ENCODE measurements around the gene OR56A4.
"Not testable (repeated sequence)": the region's sequence is repeated elsewhere in the genome, so short reads cannot be mapped to it uniquely, and the experiment has no call there.

OR56A4 gene

GRCh38 chr11:5967708-5968107, 39.0 kb downstream of the OR56A4 start:
- H3K9ac ChIP-seq (ENCODE audit: low read length), result no peak overlapping the region
- no peaks in the 10 kb centered on the region for H4K20me1 ChIP-seq (ENCODE audit: low read depth, low read length)
- no peak overlapping the region for H2AFZ ChIP-seq (ENCODE audit: low read depth, low read length, severe bottlenecking)
- no peak for TF ChIP-seq CTCF (IDR thresholded peaks at IDR 0.05; ENCODE audit: insufficient read depth, low read length, poor library complexity, severe bottlenecking)
- TF ChIP-seq EZH2phosphoT487 (conservative IDR thresholded peaks at IDR 0.05; ENCODE audit: low read length), result no peak
- H3K4me3 ChIP-seq (ENCODE audit: insufficient read depth, low read length, poor library complexity, severe bottlenecking), result no peak overlapping the region
- H3K27me3 ChIP-seq (ENCODE audit: low read length), result no peaks in the 10 kb centered on the region
- H3K36me3 ChIP-seq (ENCODE audit: low read length), result no peaks in the 10 kb centered on the region
- no peaks in the 10 kb centered on the region for H3K79me2 ChIP-seq (ENCODE audit: insufficient read depth, low read length)
- no peak overlapping the region for H3K27ac ChIP-seq (ENCODE audit: low read depth, low read length)
- H3K4me2 ChIP-seq (ENCODE audit: low read depth, low read length, poor library complexity, severe bottlenecking), result no peak overlapping the region
- peaks cover 4% of the 10 kb centered on the region; the same call in 1 of the 2 replicates for H3K9me2 ChIP-seq (replicated peaks; ENCODE audit: insufficient read depth, low read length)
- H3F3A ChIP-seq (ENCODE audit: insufficient read depth), result no peaks in the 10 kb centered on the region
- no peaks in the 10 kb centered on the region for H3K9me3 ChIP-seq (ENCODE audit: insufficient read depth, low read length)

GRCh38 chr11:5966958-5967357, 39.8 kb downstream of the OR56A4 start:
- H3K27me3 ChIP-seq (ENCODE audit: low read length), result no peaks in the 10 kb centered on the region
- peaks cover 4% of the 10 kb centered on the region; the same call in 1 of the 2 replicates for H3K9me2 ChIP-seq (replicated peaks; ENCODE audit: insufficient read depth, low read length)
- no peak overlapping the region for H3K4me2 ChIP-seq (ENCODE audit: low read depth, low read length, poor library complexity, severe bottlenecking)
- H3F3A ChIP-seq (ENCODE audit: insufficient read depth), result no peaks in the 10 kb centered on the region
- H3K4me3 ChIP-seq (ENCODE audit: insufficient read depth, low read length, poor library complexity, severe bottlenecking), result no peak overlapping the region
- no peak overlapping the region for H2AFZ ChIP-seq (ENCODE audit: low read depth, low read length, severe bottlenecking)
- H3K9ac ChIP-seq (ENCODE audit: low read length), result no peak overlapping the region
- H4K20me1 ChIP-seq (ENCODE audit: low read depth, low read length), result no peaks in the 10 kb centered on the region
- no peak overlapping the region for H3K27ac ChIP-seq (ENCODE audit: low read depth, low read length)
- no peaks in the 10 kb centered on the region for H3K36me3 ChIP-seq (ENCODE audit: low read length)
- TF ChIP-seq EZH2phosphoT487 (conservative IDR thresholded peaks at IDR 0.05; ENCODE audit: low read length) (no peak), CTCF (IDR thresholded peaks at IDR 0.05; ENCODE audit: insufficient read depth, low read length, poor library complexity, severe bottlenecking) (no peak)
- no peaks in the 10 kb centered on the region for H3K79me2 ChIP-seq (ENCODE audit: insufficient read depth, low read length)
- H3K9me3 ChIP-seq (ENCODE audit: insufficient read depth, low read length), result no peaks in the 10 kb centered on the region

- not testable (repeated sequence) for H4K20me1 ChIP-seq (ENCODE audit: low read depth, low read length); H3K9ac ChIP-seq (ENCODE audit: low read length); H3K79me2 ChIP-seq (ENCODE audit: insufficient read depth, low read length); H3K4me2 ChIP-seq (ENCODE audit: low read depth, low read length, poor library complexity, severe bottlenecking); H3K27ac ChIP-seq (ENCODE audit: low read depth, low read length); H3F3A ChIP-seq (ENCODE audit: insufficient read depth); H3K4me3 ChIP-seq (ENCODE audit: insufficient read depth, low read length, poor library complexity, severe bottlenecking); H3K9me2 ChIP-seq (replicated peaks; ENCODE audit: insufficient read depth, low read length); H3K36me3 ChIP-seq (ENCODE audit: low read length); H3K9me3 ChIP-seq (ENCODE audit: insufficient read depth, low read length); H2AFZ ChIP-seq (ENCODE audit: low read depth, low read length, severe bottlenecking); H3K27me3 ChIP-seq (ENCODE audit: low read length)
These were observed 45.9 kb downstream of the OR56A4 start for GRCh38 chr11:5960704-5961320.

- H3K27ac ChIP-seq (ENCODE audit: low read depth, low read length), result no peak overlapping the region
- no peaks in the 10 kb centered on the region for H3F3A ChIP-seq (ENCODE audit: insufficient read depth)
- TF ChIP-seq CTCF (IDR thresholded peaks at IDR 0.05; ENCODE audit: insufficient read depth, low read length, poor library complexity, severe bottlenecking) (no peak), EZH2phosphoT487 (conservative IDR thresholded peaks at IDR 0.05; ENCODE audit: low read length) (no peak)
- H3K9me2 ChIP-seq (replicated peaks; ENCODE audit: insufficient read depth, low read length), result no peaks in the 10 kb centered on the region
- H3K9ac ChIP-seq (ENCODE audit: low read length), result no peak overlapping the region
- peaks cover 8% of the 10 kb centered on the region; the same call in 1 of the 2 replicates for H3K9me3 ChIP-seq (ENCODE audit: insufficient read depth, low read length)
- H3K36me3 ChIP-seq (ENCODE audit: low read length), result no peaks in the 10 kb centered on the region
- H3K4me3 ChIP-seq (ENCODE audit: insufficient read depth, low read length, poor library complexity, severe bottlenecking), result no peak overlapping the region
- no peaks in the 10 kb centered on the region for H3K27me3 ChIP-seq (ENCODE audit: low read length)
- H3K4me2 ChIP-seq (ENCODE audit: low read depth, low read length, poor library complexity, severe bottlenecking), result no peak overlapping the region
- no peaks in the 10 kb centered on the region for H4K20me1 ChIP-seq (ENCODE audit: low read depth, low read length)
- no peak overlapping the region for H2AFZ ChIP-seq (ENCODE audit: low read depth, low read length, severe bottlenecking)
- no peaks in the 10 kb centered on the region for H3K79me2 ChIP-seq (ENCODE audit: insufficient read depth, low read length)
These were observed 51.2 kb downstream of the OR56A4 start for GRCh38 chr11:5955586-5955985.

Measured in SU-DHL-6 (cell line).